Stimulated activated CD8-positive, alpha-beta memory T cell treated with anti-CD3 and anti-CD28 coated beads, Interleukin-4, amount 100 ng/mL, for 48 hours (primary cell): ENCODE data around the gene ZNF750.

Experiments
- DNase-seq: peaks from one replicate; pipeline ENCODE4 v3.0.0-alpha.2; 2020

The ZNF750 gene

DNA sequence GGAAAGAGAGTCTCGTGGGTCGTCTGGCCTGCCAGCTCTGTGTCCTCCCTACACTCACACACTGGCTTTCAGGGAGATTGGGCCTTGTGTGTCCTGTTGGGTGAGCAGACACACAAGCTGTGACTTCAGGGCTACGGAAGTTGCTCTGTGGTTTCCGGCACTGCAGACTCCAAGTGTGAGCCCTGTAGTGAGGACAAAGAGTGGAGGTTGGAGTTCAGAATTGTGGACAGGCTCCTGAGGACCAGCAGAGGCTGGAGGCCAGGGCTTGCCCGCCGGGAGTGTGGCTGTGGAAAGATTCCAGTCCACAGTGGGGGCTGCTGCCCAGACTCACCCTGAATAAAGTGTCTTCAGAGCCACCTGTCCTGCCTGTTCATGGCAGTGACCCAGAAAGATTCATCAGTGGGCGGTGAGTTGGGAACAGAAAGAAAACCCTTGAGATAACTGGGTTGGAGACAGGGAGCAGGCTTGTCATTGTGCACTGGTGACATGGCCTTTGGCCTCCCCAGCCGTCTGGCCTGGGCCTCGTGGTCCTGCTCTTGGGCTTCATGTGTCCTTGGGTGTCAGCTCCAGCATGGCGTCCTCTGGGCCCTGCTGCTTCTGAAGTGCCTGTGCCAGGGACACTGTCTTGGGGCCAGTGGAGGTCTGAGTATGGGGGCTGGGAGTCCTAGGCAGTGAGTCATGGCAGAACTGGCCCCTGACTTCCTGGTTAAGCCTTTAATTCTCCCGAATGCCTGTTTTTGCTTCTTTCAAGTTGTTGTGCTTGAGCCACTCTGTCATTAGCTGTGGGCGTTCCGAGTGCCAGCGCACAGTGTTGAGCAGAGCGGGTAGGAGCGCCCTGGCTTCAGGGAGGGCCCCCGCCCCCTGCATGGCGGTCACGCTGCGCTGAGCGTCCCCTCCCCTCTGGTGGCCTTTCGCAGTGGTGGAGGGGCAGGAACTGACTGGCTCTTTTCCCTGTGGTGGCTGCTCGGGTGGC is 19.9 kb upstream of the ZNF750 start:
- DNase-seq, result peak; percentile 68

GRCh38 chr17:82858376-82859126 is 18.7 kb upstream of the ZNF750 start:
- DNase-seq, result no peak

- no peak for DNase-seq
Observed at GRCh38 chr17:82856361-82856760, 16.5 kb upstream of the ZNF750 start.

DNA sequence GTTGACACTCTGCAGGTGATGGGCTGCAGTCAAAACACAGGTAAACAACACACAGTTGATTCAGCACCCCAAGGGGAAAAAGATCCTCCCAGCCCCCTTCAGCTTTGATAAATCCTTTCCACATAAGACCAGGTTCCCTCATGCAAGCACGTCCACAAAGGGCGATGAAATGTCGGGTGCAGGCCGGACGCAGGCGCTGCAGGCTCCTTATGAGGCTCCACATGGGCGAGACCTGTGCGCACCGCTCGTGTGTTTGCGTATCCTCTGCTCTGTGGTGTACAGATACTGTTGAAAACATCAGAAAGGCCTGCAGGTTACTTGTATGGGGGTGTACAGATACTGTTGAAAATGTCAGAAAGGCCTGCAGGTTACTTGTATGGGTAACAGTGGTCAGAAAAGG is 14.4 kb upstream of the ZNF750 start:
- DNase-seq, result no peak

- DNase-seq, result no peak
Observed at GRCh38 chr17:82851381-82851780, 11.6 kb upstream of the ZNF750 start.

DNA sequence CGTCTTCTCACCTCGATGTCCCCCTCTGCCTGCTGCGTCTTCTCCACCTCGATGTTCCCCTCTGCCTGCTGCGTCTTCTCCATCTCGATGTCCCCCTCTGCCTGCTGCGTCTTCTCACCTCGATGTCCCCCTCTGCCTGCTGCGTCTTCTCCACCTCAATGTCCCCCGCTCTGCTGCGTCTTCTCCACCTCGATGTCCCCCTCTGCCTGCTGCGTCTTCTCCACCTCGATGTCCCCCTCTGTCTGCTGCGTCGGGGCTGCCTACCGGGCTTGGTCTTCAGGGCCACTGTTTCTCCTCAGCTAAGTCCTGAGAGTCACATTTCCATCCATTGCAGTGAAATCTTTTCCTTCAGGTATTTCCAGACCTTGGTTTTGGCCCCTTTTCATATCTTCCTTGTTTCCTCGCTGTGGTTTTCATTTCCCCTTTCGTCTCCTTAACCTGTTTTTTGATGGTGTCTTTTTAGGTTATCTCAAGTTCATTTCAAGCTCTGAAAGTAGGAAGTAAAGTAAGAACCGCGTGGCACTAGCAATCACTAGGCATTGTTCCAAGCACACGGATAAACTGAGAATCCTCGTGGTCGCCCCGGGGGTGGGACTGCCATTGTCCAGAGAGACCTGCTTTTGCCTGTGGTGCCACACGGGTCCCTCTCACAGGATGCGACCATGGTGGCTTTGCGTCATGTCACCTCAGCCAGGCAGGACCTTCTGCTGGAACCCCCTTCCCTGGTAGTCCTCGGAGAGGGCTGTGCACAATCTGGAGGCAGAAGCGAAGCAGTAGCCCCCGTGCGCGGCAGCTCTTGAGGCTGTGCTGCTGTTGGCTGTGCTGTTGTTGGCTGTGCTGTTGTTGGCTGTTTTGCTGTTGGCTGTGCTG is 9.5 kb upstream of the ZNF750 start:
- no peak for DNase-seq

GRCh38 chr17:82848022-82848592 is 8.3 kb upstream of the ZNF750 start:
- DNase-seq, result peak; percentile 62

DNA sequence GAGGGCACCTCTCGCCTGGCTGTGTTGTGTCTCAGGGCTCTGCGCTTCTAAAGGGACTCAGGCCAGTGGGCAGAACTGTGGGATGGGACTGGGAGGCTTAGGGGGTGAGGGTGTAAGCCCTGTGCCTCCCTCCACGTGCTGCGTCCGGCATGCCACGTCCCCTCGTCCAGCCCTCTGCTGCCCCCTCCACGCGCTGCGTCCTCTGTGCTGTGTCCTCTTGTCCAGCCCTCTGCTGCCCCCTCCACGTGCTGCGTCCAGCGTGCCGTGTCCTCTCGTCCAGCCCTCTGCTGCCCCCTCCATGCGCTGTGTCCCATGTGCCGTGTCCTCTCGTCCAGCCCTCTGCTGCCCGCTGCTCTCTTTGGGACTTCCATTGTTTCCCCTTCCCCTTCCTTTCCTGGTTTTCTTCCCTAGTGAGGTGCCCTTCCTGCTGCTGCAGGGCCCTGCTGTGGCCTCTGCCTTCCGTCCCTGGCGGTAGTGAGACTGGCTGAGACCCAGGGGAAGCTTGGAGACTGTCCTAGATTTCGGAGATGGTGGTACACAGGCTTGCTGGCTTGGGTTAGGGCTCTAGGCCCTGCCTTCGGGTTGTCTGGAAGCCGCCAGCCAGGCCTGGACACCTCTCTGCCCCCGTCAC is 6.4 kb upstream of the ZNF750 start:
- no peak for DNase-seq

DNA sequence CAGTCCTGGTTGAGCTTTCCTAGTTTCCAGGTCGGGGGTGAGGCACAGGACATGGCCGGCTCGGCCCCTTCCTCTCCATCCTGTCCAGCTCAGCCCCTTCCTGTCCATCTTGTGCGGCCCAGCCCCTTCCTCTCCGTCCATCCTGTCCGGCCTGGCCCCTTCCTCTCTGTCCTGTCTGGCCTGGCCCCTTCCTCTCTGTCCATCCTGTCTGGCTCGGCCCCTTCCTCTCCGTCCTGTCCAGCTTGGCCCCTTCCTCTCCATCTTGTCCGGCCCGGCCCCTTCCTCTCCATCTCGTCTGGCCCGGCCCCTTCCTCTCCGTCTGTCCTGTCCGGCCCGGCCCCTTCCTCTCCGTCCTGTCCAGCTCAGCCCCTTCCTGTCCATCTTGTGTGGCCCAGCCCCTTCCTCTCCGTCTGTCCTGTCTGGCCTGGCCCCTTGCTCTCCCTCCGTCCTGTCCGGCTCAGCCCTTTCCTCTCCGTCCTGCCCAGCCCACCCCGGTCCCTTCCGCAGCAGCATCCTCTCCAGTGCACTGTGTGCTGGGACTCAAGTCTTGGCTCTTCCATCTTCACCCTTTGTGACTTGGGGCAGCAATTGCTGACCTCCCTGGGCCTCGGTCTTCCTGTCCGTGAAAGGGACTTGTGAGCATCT is 5.5 kb upstream of the ZNF750 start:
- no peak for DNase-seq

- no peak for DNase-seq
Observed at GRCh38 chr17:82844796-82845162, 5.0 kb upstream of the ZNF750 start.

- no peak for DNase-seq
Observed at GRCh38 chr17:82843904-82844680, 4.3 kb upstream of the ZNF750 start.

DNA sequence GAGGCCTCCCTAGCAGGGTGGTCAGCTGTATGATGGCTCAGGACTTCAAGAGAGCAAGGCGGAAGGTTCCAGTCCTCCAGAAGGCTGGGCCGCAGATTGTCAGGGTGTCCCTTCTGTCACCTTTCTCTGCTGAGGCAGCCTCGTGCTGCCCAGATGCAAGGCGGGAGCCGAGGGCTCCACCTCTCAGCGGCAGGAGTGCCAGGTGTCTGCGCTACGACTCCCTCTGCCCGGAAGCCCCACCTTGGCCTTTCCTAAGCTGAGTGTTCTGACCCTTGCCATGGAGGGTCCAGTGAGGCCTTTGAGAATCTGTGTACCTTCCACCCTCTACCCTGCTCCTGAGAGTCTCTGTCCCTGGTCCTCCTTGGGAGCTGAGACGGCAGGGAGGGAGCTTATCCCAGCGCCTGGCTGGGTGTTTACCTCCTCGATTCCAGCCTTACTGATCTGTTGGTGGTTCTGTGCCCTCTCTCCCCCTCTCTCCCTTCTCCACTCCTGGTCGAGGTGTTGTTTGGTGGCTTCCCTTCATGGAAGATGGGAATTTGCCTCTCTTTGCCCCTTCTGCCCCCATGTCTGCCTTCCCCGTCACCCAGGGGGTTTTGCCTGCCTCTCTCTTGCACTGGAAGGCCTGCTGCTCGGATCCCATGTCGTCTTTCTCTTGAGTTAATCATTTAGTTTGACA is 2.2 kb upstream of the ZNF750 start:
- DNase-seq, result no peak

GRCh38 chr17:82840431-82840831 is 609 bp upstream of the ZNF750 start:
- no peak for DNase-seq

DNA sequence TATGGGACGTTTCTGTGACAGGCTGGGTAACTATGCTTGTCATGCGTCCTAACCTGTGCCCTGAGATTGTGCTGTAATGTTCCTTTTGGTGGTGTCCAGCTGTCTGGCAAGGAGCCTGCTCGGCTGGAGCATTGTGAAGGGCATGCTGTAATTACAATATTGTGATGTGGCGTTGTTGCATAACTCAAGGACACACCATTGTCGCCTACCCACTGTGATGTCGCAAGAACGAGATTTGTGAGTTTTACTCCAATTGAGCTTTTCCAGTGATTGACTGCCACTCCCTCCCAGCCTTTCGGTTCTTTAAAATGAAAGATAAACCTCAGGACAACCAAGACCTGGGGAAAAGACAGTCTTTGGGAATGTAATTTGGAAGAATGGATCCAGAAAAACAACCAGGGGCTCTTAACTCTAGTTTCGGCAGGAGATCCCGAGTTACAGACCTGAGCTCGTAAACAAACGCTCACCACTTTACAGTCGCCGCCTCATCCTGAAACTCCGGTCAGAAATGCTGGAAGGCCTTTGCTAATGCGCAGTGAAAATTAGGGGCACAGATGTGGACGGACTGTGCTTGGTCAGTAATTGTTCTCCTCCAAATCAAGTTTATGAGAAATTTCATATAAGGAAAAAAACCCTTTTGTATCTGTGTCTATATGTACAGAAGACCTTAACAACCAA is 1.3 kb downstream of the ZNF750 start:
- no peak for DNase-seq

GRCh38 chr17:82837586-82838320 is 2.1 kb downstream of the ZNF750 start:
- DNase-seq, result no peak

- DNase-seq, result no peak
Observed at GRCh38 chr17:82836823-82837357, 2.9 kb downstream of the ZNF750 start.

DNA sequence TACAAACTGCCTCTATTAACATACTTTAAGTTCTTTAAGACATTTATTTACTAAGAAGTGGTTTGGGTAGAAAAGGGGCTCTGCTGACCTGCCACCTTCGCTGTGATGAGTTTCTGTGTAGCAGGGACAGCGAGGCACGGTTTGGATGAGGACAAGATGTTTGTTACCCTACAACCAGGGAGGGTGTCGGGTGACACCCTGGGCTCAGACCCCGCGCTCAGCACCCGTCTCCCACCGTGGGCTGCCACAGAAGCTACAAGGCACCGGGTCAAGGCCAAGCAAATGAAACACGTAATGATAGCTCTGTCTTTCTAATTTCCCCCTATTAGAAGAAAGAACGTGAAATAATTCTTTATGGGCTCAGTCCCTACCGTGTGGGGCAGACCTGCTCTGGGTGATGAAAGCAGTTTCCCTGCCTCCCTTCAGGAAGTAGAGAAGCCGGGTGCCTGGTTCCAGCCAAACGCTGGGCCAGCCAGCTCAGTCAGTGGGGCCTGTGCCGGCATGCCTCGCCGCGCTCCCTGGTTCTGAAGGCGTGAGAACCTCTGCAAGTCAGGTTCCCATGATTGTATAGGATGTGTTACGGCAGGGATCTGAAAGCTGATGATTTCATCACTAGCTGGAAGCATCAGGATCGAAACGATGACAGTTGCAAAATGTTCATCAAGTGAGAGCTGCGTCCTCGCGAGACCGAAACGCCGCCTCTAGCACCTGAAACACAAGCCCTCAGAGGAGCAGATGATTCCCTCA is 3.9 kb downstream of the ZNF750 start:
- DNase-seq, result no peak

DNA sequence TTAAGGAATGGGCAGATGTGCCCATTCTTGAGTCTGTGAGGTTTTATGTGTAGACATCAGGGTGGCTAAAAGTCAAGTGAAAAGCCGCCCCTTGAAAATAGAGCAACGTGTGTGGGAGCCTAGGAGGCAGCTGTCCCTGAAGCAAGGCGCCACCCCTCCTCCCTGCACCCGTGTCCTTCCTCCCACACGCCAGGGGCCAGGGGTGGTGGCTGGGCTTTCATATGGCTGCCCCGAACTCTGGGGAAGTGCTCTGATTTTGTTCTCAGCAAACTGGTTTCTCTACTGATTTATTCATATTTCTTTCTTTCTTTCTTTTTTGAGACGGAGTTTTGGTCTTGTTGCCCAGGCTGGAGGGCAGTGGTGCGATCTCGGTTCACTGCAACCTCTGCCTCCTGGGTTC is 4.7 kb downstream of the ZNF750 start:
- DNase-seq, result no peak
